Endothelial cell of hepatic sinusoid (primary cell): ENCODE results near the gene SMYD3.

Experiments
- in situ Hi-C: cut with HindIII; loops from 2 replicates; pipeline ENCODE4 v1.10.0; 2017; ENCODE audit warnings: low sequenced_read_pairs

The SMYD3 gene

DNA sequence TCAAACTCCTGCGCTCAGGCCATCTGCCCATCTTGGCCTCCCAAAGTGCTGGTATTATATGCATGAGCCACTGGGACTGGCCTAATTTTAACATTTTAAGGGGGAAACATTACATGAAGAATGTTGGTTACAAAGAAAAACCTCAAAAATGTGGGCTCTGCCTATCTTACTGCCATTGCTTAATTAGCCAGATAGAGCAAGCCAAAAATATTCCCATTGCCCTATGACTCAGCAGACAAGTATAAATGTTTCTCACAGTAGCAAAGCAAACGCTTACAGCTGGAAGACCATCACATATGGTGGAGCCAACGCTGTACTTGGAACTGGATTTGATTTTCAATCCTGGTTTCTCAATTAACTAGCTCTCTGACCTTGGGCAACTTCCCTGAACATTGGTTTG is 502.0 kb downstream of the SMYD3 start:
- in situ Hi-C loops, result no loop called here

DNA sequence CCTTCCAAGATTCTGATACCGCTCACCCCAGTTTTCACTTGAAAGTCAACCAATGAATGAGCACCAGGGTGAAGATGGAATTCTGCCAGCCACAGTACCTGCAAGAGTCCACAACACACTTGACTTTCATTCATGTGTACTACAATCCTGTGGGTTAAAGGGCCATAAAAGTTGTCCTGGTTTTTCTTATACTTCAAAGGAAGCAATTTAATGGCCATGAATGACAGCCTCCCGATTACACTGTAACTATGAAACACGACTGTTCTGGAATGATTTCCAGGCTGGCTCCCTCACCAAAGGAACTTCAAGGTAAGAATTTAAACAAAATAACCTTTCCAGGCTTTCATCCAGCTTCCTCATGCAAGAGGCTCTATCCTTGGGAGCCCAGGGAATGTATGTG is 502.8 kb downstream of the SMYD3 start:
- in situ Hi-C loops, result no loop called here

DNA sequence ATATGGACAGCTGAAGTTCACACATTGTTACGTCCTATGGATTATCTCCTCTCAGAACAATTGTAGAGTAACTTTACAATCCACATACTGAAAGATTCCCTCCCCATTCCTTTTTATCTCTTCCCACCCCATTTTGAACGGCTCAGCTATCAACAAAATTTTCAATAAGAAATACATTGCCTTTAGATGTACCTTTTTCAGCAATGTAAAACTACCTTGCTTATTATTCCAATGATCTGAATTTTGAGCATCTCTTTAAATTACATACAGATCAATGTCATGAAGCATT is 503.7 kb downstream of the SMYD3 start:
- in situ Hi-C loops, result no loop called here

DNA sequence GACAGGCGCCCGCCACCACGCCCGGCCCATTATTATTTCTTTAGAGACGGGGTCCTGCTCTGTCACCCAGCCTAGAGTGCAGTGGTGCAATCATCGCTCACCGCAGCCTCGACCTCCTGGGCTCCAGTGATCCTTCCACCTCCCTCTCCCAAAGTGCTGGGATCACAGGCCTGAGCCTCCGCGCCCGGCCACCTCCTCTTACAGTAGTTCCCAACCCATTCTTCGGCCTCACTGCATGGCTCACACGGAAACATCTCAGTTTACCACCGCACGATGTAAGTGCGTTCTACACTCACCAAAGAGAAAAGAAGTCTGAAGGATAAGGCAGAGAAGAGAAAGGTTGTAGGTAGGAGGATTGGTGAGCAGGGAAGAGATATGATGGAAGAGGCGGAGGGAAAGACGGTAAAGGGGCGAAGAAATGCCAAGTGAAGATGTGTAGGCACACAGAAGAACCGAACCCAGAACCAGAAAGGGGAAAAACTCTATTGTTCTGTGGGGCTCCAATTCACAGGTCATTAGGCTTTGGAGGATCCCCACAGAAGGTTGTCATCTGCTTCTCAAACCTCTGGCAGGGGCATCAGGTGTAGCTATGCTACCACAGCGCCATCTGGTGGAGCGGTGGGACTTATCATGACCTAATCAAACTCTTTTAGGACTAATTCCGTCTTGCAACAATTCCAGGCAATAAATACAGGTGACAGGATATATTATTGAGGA is 504.2 kb downstream of the SMYD3 start:
- in situ Hi-C loops, result no loop called here

DNA sequence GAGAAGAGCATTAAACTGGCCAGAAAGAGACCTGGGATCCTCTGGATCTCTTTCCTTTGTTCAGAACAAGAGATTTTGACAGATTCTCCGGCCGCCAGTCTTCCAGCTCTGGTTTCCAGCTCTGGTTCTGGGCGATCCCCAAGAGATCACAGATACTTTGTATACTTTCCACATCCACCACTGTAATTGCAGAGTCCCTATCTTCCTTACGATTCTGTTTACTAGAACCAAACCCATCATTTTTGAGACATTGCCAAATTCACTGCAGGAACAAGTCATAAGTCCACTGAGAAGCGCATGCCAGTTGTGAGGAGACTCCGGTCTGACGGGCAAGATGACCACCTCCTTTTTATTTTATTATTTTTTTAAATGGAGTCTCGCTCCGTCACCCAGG is 505.2 kb downstream of the SMYD3 start:
- in situ Hi-C loops, result no loop called here

GRCh38 chr1:246001142-246001836 is 505.8 kb downstream of the SMYD3 start:
- in situ Hi-C loops, result no loop called here

DNA sequence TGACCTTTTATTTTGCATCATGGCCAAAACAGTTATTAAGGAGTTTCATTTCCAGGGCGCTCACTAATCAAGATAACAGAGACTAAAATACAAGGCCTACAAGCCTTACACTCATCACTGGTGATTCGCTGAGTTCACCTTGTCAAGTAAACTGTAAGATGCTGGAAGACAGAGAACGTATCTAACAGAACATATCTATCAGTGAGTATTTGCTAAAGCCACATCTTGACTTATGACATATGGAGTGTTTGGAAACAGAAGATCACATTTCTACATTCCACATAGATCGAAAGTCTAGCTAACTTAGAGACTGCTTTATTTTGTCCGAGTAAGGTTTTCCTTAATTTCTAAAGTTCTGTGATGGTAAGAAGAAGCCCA is 506.5 kb downstream of the SMYD3 start:
- in situ Hi-C loops, result no loop called here

DNA sequence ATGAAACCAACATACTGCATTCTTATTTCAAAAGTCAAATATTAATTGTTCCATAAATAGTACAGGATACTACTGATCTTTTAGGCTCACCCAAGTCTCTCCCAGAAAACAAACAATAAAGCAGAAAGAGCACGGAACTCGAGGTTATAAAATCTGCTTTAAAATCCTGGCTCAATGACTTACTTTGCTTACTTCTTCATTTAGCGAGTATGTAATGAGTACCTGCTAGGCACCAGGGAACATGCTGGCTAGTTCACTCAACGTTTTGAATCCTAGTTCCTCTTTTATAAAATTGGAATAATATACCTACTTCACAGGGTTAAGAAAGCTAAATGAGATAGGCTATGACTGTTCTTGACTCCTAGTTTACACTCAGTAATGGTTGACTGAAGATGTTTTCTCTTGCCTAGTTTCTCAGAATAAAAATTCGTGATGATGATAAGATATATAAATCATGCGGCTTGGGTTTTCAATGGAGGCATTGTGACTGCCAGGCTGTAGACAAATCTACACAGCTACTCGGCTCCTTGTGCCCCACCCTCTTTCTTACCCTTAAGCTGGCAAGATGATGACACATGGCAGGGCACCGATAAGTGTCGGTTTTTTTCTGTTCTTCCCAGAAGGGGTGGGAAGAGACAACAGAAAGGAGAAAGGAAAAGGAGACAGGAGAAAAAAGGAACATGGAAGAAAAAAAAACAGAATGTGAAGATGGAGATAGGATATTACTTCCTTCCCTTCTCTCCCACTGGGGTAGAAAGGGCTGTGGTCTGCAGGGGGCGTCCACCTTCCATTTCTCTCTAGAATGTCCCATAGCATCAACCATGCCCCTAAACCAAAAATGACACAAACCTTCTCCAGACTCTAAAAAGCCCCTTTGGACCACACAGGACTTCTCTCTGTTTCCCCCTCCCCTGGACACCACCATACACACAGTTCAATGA is 507.1 kb downstream of the SMYD3 start:
- in situ Hi-C loops, result no loop called here

DNA sequence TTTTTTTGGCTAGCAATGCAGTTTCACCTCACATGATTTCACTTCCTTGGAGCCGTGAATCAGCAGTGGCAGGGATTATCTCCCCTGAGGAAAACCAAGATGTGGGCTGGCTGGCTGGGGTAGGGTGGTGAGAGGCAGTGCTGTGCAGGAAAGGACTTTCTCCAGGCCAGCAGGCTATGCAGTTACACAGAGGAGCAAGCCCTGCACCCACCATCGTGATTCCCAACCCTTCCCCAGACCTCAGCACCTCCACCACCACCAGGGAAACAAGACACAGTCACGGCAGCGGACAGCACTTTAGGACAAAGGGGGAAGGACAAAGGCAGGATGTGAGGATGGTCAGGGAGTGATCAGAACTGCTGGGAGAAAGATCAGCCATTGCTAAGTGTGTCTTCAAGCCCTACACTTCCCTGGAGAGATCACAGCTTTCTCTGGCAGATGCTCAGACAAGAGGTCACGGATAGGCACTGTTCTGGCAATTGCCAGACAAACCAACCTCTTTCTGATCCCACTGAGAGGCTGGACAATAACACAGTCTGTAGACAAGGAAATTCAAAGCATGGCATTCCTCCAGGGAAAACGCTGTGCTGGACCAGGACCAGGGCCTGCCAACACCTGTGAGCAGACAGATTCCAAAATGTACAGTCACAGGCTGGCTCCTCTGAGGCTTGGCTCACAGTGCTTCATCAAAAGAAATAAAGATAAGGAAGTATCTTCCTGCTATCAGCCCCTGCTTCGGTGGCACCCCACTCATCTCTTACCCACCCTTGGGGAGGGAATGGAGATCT is 509.4 kb downstream of the SMYD3 start:
- in situ Hi-C loops, result no loop called here

DNA sequence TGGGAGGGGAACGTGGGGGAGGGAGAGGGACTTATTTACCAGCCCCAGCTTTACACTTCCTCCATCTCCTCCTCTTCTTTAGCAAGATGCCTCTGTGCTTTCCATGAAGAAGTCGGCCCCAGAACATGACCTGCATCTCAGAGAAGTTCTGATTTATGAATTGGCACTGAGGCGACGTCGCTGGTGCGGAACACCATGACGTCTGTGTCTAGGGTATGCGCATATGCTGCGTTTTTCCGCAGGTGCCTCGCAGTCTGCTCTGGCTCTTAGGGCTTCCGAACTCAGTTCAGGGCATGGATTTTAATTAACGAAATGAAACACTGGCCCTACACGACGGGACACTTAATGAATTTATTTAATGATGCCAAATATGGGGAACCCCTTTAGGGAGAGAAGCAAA is 510.3 kb downstream of the SMYD3 start:
- in situ Hi-C loops, result no loop called here

GRCh38 chr1:245995474-245995873 is 511.6 kb downstream of the SMYD3 start:
- in situ Hi-C loops, result no loop called here

- in situ Hi-C loops, result no loop called here
Measured at GRCh38 chr1:245991266-245991665, 515.8 kb downstream of the SMYD3 start.

- in situ Hi-C loops, result no loop called here
Measured at GRCh38 chr1:245990315-245991022, 516.6 kb downstream of the SMYD3 start.

GRCh38 chr1:245988393-245989078 is 518.5 kb downstream of the SMYD3 start:
- in situ Hi-C loops, result no loop called here

- in situ Hi-C loops, result no loop called here
Measured at GRCh38 chr1:245987997-245988392, 519.1 kb downstream of the SMYD3 start.

GRCh38 chr1:245987577-245987976 is 519.5 kb downstream of the SMYD3 start:
- in situ Hi-C loops, result no loop called here

GRCh38 chr1:245987219-245987545 is 519.9 kb downstream of the SMYD3 start:
- in situ Hi-C loops, result no loop called here

- in situ Hi-C loops, result no loop called here
Measured at GRCh38 chr1:245986404-245987218, 520.5 kb downstream of the SMYD3 start.
